Pancreas (tissue), 10 donors: ENCODE results near the gene CD300LD. TPM values are rescaled to one million over a fixed set of nuclear protein-coding genes. Genes with fewer than 3 reads are reported as not detected.

Experiments
- ATAC-seq, 4 donors: fragments of 200-7000 bp; cut with Tn5 transposase; one replicate each; pipeline versions ENCODE4 v1.8.0 to v1.9.1; 2020; ENCODE audit warnings: mild to moderate bottlenecking in 4 of 4, moderate library complexity in 4 of 4
- DNase-seq, 6 donors: peaks; one replicate each; pipeline ENCODE4 v3.0.0-alpha.2; 2020
- FAIRE-seq: peaks from 2 replicates; lab custom pipeline; 2012; peaks lifted over from hg19 to GRCh38; lab: Jason Lieb, UNC
- H3K27ac ChIP-seq, 4 donors: fragments of 200-600 bp; sonication (generic); 1 replicate in 3 of 4; 2 replicates in 1 of 4; pipeline versions ENCODE4 v1.5.0 to v1.8.0; 2020
- H3K27me3 ChIP-seq, 4 donors: fragments of 200-600 bp; one replicate each; pipeline ENCODE4 v1.8.0; 2021
- H3K36me3 ChIP-seq, 3 donors: fragments of 200-600 bp; sonication (generic) in 1 of 3; one replicate each; pipeline versions ENCODE4 v1.5.0 to v1.8.0; 2020 to 2021
- H3K4me1 ChIP-seq, 3 donors: fragments of 200-600 bp; one replicate each; pipeline ENCODE4 v1.8.0; 2021
- H3K4me3 ChIP-seq, 4 donors: fragments of 200-600 bp; sonication (generic) in 2 of 4; one replicate each; pipeline versions ENCODE4 v1.5.0 to v1.8.0; 2020 to 2021
- H3K9me3 ChIP-seq, 4 donors: fragments of 200-600 bp; one replicate each; pipeline ENCODE4 v1.8.0; 2021
- WGBS, 2 donors: extraction: QIAGEN DNeasy Blood & Tissue Kit; methylation state at CpG; one replicate each; pipeline ENCODE4 v1.1.7; 2013; 5-methylcytosine and 5-hydroxymethylcytosine counted together
- intact Hi-C, 3 donors: fragments of 100-400 bp; cut with DNase I; formaldehyde crosslinking; loops; one replicate each; pipeline versions ENCODE4 v1.11.1 to v1.14.2; 2022
- polyA plus RNA-seq, 2 donors: library from polyadenylated mRNA; stranded (reverse); fragments of 200-250 nt; gene quantifications; one replicate each; pipeline ENCODE4 v1.2.3, GENCODE V29; 2013
- total RNA-seq, 6 donors: library from RNA; stranded (reverse); fragmentation: NEBNext Ultra II Directional in 4 of 6; extraction: Animal tissue kit (Norgen Biotek cat#: 25700) in 4 of 6; gene quantifications; one replicate each; pipeline versions ENCODE4 v1.2.1 to v1.2.4, GENCODE V29; 2021 to 2023
- TF ChIP-seq, protein P1 (sequence below), 4 donors: fragments of 200-600 bp; sonication (generic) in 3 of 4; IDR thresholded peaks; one replicate each; pipeline versions ENCODE4 v1.5.0 to v1.8.0; 2021; ENCODE audit warnings: antibody characterized with exemption in 4 of 4
- donor health status: healthy with polysubstance abuse.
- donor health status: DM: no; HTN: no; CAD: no; lungs with moderate emphysema.
- donor health status: DM: no; HTN: no; CAD: no.
- donor health status: control.
- donor health status: control.
- donor health status: Bipolar disorder and iron deficiency.
- donor health status: DM: yes; HTN: yes; CAD: no.
- donor health status: DM: no; HTN: no; CAD: no.
- donor health status: DM: no; HTN: no; CAD: no.
- donor health status: DM: yes; HTN: yes; CAD: no.

Gene CD300LD
- total and polyA plus RNA-seq, 8 donors: not detected

DNA sequence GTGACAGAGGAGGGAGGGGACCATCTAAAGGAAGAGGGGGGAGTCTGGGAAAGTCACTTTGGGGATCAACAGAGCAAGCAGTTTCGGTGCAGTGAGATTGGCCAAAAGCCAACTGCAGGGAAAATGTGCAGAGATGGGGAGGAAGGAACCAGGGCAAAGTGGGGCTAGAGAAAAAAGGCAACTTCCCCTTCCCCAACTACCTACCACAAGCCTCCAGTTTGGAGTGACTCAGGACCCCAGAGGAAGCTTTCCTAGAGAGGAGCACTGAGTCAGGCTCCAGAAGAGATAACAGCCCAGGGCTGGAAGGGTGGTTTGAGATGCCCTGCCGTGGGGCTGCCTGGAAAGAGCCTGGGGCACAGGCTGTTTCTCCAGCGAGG, 6.9 kb upstream of the CD300LD start:
- WGBS, 2 donors: 14 to 18% methylated on average over 3 of the region's 3 CpGs
- H3K4me1 ChIP-seq: no peaks in the 10 kb centered on the region
- FAIRE-seq: no peak
- DNase-seq: no peak
- peak in 2 of 4 donors; percentile 10 to 21 for ATAC-seq
- no peak overlapping the region for H3K27ac ChIP-seq
- H3K36me3 ChIP-seq: no peaks in the 10 kb centered on the region
- H3K9me3 ChIP-seq: no peaks in the 10 kb centered on the region
- H3K27me3 ChIP-seq: no peaks in the 10 kb centered on the region
- TF ChIP-seq, protein P1, sequence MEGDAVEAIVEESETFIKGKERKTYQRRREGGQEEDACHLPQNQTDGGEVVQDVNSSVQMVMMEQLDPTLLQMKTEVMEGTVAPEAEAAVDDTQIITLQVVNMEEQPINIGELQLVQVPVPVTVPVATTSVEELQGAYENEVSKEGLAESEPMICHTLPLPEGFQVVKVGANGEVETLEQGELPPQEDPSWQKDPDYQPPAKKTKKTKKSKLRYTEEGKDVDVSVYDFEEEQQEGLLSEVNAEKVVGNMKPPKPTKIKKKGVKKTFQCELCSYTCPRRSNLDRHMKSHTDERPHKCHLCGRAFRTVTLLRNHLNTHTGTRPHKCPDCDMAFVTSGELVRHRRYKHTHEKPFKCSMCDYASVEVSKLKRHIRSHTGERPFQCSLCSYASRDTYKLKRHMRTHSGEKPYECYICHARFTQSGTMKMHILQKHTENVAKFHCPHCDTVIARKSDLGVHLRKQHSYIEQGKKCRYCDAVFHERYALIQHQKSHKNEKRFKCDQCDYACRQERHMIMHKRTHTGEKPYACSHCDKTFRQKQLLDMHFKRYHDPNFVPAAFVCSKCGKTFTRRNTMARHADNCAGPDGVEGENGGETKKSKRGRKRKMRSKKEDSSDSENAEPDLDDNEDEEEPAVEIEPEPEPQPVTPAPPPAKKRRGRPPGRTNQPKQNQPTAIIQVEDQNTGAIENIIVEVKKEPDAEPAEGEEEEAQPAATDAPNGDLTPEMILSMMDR (IDR thresholded peaks at IDR 0.05): no peak
- intact Hi-C loops: no loop called here
- no peak overlapping the region for H3K4me3 ChIP-seq

DNA sequence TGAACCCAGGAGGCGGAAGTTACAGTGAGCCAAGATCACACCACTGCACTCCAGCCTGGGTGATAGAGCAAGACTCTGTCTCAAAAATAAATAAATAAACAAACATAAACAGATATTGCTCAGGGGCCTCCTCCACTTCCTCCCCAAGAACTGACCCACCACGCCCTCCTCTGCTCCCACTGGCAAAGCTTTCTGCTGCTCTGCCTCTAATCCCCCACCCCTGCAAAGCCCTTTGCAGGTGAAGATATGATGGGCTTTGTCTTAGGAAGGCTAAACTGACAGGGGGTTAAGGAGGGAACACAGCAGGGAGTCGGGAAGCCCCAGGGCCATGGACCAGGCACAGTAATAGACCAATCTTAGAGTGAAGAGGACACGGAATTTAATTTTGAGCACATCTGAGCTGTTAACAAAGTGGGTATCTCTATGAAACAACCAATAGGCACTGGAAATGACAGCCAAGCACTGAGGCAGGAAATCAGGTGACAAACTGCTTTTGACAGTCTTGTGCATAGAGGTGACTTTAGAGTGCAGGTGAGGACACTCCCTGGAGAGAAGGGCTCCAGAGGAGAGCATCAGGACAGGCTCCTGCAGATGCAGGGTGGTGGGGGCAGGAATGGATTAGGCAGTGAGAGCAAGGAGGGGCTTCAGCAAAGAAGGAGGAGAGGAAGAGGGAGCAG, 6.4 kb upstream of the CD300LD start:
- DNase-seq (no peak), FAIRE-seq (no peak), ATAC-seq (no peak)
- TF ChIP-seq, protein P1 (IDR thresholded peaks at IDR 0.05): no peak
- no peak overlapping the region for H3K4me3 ChIP-seq
- H3K36me3 ChIP-seq: no peaks in the 10 kb centered on the region
- no peaks in the 10 kb centered on the region for H3K4me1 ChIP-seq
- H3K27me3 ChIP-seq: no peaks in the 10 kb centered on the region
- WGBS, 2 donors: 49 to 61% methylated on average over 4 of the region's 4 CpGs
- H3K27ac ChIP-seq: no peak overlapping the region
- H3K9me3 ChIP-seq: no peaks in the 10 kb centered on the region
- intact Hi-C loops: no loop called here

DNA sequence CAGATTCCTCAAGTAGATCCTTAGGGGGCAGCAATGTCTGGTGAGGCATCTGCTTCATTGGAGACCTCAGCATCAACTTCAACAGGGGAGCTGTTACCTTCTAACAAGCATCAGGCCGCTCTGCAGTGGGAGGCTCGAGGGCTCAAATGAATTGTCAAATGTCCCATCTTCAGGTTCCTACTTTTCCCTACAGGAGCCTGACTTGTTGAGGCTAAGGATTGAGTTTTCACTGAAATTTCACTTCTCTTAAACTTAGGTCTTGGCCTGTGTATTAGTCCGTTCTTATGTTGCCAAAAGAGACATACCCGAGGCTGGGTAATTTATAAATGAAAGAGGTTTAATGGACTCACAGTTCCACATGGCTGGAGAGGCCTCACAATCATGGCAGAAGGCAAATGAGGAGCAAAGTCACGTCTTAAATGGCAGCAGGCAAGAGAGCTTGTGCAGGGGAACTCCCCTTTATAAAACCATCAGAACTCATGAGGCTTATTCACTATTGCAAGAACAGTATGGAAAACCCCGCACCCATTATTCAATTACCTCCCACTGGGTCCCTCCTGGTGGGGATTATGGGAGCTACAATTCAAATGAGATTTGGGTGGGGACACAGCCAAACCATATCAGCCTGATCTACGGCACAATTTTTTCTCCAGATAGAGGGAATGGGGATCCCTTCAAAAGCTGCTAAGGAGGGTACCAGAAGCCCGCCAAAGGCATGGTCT, 5.1 kb upstream of the CD300LD start:
- TF ChIP-seq, protein P1 (IDR thresholded peaks at IDR 0.05): no peak
- no peak overlapping the region for H3K27ac ChIP-seq
- WGBS, 2 donors: 52 to 71% methylated on average over 8 of the region's 8 CpGs
- FAIRE-seq (no peak), ATAC-seq (no peak), DNase-seq (no peak)
- no peaks in the 10 kb centered on the region for H3K36me3 ChIP-seq
- no peaks in the 10 kb centered on the region for H3K9me3 ChIP-seq
- H3K27me3 ChIP-seq: no peaks in the 10 kb centered on the region
- no peak overlapping the region for H3K4me3 ChIP-seq
- intact Hi-C loops: no loop called here
- no peaks in the 10 kb centered on the region for H3K4me1 ChIP-seq

GRCh38 chr17:74595037-74595750, 3.1 kb upstream of the CD300LD start:
- DNase-seq: no peak
- intact Hi-C loops: no loop called here
- ATAC-seq: no peak

More at GRCh38 chr17:74595037-74595750, 3.1 kb upstream of the CD300LD start:
- no peak for FAIRE-seq
- Histone ChIP-seq H3K27ac (no peak overlapping the region), H3K4me3 (no peak overlapping the region), H3K36me3 (no peaks in the 10 kb centered on the region), H3K27me3 (no peaks in the 10 kb centered on the region), H3K9me3 (no peaks in the 10 kb centered on the region), H3K4me1 (no peaks in the 10 kb centered on the region)
- 55 to 69% methylated on average over 6 of the region's 6 CpGs for WGBS, 2 donors
- TF ChIP-seq, protein P1 (IDR thresholded peaks at IDR 0.05): no peak
